Left renal pelvis (tissue), 4 donors: ENCODE data around the gene MTRR. TPM values are rescaled to one million over a fixed set of nuclear protein-coding genes. Genes with fewer than 3 reads are reported as not detected.

Experiments
- polyA plus RNA-seq, 4 donors: library from polyadenylated mRNA; unstranded; fragments of 120-200 nt; gene quantifications; one replicate each; pipeline ENCODE4 v1.2.1, GENCODE V29; 2013; ENCODE audit not compliant: insufficient read length in 4 of 4

The MTRR gene
- polyA plus RNA-seq, 4 donors, result 39.1 to 61.2 (median 54.8) TPM

Other genes with a start within 250 kb of the MTRR start
- gene CFAP90, start 18.0 kb upstream of the MTRR start, polyA plus RNA-seq, result 1 to 10 TPM; 1.7 to 6.3 (median 4.5) TPM
- 10 to 100 TPM; 13.8 to 32.6 (median 25.1) TPM for gene FASTKD3, start 117 bp upstream of the MTRR start, polyA plus RNA-seq